PFSK-1 (cell line): ENCODE results near the gene TRPC6.

Experiments used
- FOXP2 ChIP-seq: optimal IDR thresholded peaks from 2 replicates; pipeline ENCODE3; 2011; ENCODE audit warnings: borderline replicate concordance, control low read depth, inconsistent platforms; ENCODE audit not compliant: insufficient read depth; ENCODE audit errors: extremely low read length, extremely low read depth
- POLR2AphosphoS5 ChIP-seq: IDR thresholded peaks from 2 replicates; pipeline ENCODE4 v1.6.1; 2012; ENCODE audit warnings: low read depth, mild to moderate bottlenecking, control low read depth, low read length, moderate library complexity
- TAF1 ChIP-seq: IDR thresholded peaks from 2 replicates; pipeline ENCODE4 v1.6.1; 2012; ENCODE audit warnings: low read length, control low read depth, borderline replicate concordance; ENCODE audit not compliant: insufficient read depth
- TF ChIP-seq, protein P1 (sequence below), 2 experiments: IDR thresholded peaks; 2 replicates each; pipeline versions ENCODE4 v1.6.1 to v1.8.0; 2011 to 2012; ENCODE audit warnings: low read depth in 2 of 2, low read length in 2 of 2, control low read depth in 1 of 2, inconsistent platforms in 1 of 2, mild to moderate bottlenecking in 1 of 2, moderate library complexity in 1 of 2; ENCODE audit not compliant: insufficient read depth in 1 of 2

GRCh38 chr11:101470419-101470818 lies 113.4 kb downstream of the TRPC6 start:
- TF ChIP-seq, protein P1, sequence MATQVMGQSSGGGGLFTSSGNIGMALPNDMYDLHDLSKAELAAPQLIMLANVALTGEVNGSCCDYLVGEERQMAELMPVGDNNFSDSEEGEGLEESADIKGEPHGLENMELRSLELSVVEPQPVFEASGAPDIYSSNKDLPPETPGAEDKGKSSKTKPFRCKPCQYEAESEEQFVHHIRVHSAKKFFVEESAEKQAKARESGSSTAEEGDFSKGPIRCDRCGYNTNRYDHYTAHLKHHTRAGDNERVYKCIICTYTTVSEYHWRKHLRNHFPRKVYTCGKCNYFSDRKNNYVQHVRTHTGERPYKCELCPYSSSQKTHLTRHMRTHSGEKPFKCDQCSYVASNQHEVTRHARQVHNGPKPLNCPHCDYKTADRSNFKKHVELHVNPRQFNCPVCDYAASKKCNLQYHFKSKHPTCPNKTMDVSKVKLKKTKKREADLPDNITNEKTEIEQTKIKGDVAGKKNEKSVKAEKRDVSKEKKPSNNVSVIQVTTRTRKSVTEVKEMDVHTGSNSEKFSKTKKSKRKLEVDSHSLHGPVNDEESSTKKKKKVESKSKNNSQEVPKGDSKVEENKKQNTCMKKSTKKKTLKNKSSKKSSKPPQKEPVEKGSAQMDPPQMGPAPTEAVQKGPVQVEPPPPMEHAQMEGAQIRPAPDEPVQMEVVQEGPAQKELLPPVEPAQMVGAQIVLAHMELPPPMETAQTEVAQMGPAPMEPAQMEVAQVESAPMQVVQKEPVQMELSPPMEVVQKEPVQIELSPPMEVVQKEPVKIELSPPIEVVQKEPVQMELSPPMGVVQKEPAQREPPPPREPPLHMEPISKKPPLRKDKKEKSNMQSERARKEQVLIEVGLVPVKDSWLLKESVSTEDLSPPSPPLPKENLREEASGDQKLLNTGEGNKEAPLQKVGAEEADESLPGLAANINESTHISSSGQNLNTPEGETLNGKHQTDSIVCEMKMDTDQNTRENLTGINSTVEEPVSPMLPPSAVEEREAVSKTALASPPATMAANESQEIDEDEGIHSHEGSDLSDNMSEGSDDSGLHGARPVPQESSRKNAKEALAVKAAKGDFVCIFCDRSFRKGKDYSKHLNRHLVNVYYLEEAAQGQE (IDR thresholded peaks at IDR 0.05; ENCODE audit: insufficient read depth in 1 of 2, low read depth in 2 of 2, low read length in 2 of 2), result no peak
- TF ChIP-seq POLR2AphosphoS5, result no peak
- TF ChIP-seq TAF1, result no peak
- TF ChIP-seq FOXP2, result no peak
